ENCODE measurements around the gene MIPEP. TPM values are rescaled to one million over a fixed set of nuclear protein-coding genes. Genes with fewer than 3 reads are reported as not detected.

The MIPEP gene
- polyA plus RNA-seq, 2 of the 4 experiments (the other 2 are of a cell fraction): 21.6 to 32.8 TPM

DNA sequence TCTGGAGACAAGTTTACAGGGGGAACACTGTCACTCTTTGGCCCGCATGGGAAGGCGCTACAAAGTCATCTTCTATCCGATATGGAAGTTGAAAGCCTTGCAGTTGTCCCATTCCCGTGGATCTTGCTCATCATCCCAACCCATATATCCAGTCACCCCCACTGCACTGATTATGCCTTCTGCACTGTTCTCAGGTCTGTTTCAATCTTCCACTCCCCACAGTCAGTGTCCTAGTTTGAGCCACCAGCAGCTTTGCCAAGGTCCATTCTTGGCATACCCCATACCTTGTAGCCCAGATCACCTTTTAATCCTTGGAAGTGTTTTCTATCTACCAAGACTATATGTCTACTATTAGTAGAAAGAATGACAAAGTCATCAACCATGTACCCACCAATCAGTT lies 88.1 kb downstream of the MIPEP start (continued):
- TF ChIP-seq JUN (IDR thresholded peaks at IDR 0.05): no peak

GRCh38 chr13:23799945-23800344 lies 89.3 kb downstream of the MIPEP start:
- TF ChIP-seq SREBF2 (IDR thresholded peaks at IDR 0.05) (no peak), MAZ (IDR thresholded peaks at IDR 0.05; ENCODE audit: borderline replicate concordance, low read depth, low read length) (no peak), POLR2A (IDR thresholded peaks at IDR 0.05; ENCODE audit: low read length) (no peak), HOXA7 (CRISPR knock-in tag; IDR thresholded peaks at IDR 0.05) (no peak), GATA3 (IDR thresholded peaks at IDR 0.05; ENCODE audit: borderline replicate concordance) (no peak), CBX8 (IDR thresholded peaks at IDR 0.05) (no peak), CHD2 (IDR thresholded peaks at IDR 0.05; ENCODE audit: low read length, partially characterized antibody) (no peak), USF2 (IDR thresholded peaks at IDR 0.05) (no peak), RNF2 (IDR thresholded peaks at IDR 0.05; ENCODE audit: borderline replicate concordance, low read depth) (no peak), ELK1 (IDR thresholded peaks at IDR 0.05; ENCODE audit: low read depth, low read length) (no peak), HES2 (IDR thresholded peaks at IDR 0.05) (no peak)
- TF ChIP-seq, protein P1, sequence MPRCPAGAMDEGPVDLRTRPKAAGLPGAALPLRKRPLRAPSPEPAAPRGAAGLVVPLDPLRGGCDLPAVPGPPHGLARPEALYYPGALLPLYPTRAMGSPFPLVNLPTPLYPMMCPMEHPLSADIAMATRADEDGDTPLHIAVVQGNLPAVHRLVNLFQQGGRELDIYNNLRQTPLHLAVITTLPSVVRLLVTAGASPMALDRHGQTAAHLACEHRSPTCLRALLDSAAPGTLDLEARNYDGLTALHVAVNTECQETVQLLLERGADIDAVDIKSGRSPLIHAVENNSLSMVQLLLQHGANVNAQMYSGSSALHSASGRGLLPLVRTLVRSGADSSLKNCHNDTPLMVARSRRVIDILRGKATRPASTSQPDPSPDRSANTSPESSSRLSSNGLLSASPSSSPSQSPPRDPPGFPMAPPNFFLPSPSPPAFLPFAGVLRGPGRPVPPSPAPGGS (IDR thresholded peaks at IDR 0.05): no peak
- TF ChIP-seq, protein P2, sequence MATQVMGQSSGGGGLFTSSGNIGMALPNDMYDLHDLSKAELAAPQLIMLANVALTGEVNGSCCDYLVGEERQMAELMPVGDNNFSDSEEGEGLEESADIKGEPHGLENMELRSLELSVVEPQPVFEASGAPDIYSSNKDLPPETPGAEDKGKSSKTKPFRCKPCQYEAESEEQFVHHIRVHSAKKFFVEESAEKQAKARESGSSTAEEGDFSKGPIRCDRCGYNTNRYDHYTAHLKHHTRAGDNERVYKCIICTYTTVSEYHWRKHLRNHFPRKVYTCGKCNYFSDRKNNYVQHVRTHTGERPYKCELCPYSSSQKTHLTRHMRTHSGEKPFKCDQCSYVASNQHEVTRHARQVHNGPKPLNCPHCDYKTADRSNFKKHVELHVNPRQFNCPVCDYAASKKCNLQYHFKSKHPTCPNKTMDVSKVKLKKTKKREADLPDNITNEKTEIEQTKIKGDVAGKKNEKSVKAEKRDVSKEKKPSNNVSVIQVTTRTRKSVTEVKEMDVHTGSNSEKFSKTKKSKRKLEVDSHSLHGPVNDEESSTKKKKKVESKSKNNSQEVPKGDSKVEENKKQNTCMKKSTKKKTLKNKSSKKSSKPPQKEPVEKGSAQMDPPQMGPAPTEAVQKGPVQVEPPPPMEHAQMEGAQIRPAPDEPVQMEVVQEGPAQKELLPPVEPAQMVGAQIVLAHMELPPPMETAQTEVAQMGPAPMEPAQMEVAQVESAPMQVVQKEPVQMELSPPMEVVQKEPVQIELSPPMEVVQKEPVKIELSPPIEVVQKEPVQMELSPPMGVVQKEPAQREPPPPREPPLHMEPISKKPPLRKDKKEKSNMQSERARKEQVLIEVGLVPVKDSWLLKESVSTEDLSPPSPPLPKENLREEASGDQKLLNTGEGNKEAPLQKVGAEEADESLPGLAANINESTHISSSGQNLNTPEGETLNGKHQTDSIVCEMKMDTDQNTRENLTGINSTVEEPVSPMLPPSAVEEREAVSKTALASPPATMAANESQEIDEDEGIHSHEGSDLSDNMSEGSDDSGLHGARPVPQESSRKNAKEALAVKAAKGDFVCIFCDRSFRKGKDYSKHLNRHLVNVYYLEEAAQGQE (IDR thresholded peaks at IDR 0.05): no peak
- FAIRE-seq (no peak), ATAC-seq (no peak), DNase-seq (ENCODE audit: low read depth in 1 of 2, low spot score in 1 of 2) (no peak)
- peaks cover 7% of the 10 kb centered on the region for H3K4me1 ChIP-seq
- no peak overlapping the region for H3K4me2 ChIP-seq
- 100% methylated on average over 1 of the region's 1 CpG for WGBS (ENCODE audit: missing lambda C conversion rate)
- H3K27ac ChIP-seq: no peak overlapping the region
- H3K9me3 ChIP-seq: no peaks in the 10 kb centered on the region
- H3K4me3 ChIP-seq: no peak overlapping the region
- POLR2A ChIA-PET: no interaction called here
- CTCF ChIA-PET: interaction anchor here (0.7 to 1.3 kb wide), 3 partner anchors 15 to 256 kb away, joined by 3 read pairs; no protein-coding TSS in a partner anchor

DNA sequence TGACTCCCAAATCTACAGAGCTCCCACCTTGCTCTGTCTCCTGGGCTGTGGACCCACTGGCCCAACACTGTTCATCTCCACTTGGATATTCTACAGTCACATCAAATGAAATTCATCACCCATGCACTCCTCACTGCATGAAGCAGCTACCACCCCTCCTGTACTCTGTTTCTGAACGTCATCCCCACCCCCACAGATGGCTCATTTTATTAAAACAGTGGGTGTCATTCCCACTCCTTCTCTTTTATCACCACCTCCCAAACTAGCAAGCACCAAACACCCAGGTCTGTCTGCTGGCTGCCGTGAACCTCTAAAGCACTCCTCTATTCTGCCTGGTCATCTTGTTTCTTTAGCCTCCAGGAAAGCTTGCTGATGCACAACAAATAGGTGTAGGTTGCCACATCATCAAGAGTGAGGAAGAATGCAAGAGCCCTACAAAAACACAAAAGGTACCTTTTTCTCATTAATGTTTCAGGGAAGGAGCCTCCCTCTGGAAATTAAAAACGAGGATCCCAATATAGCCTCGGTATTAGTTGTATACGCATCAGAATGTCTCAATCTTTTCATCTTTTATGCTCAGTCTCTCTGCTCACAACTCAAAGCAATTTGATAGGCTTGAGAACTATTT lies 91.8 kb downstream of the MIPEP start:
- ChIA-PET POLR2A (no interaction called here), CTCF (no interaction called here)
- DNase-seq (ENCODE audit: low read depth in 1 of 2, low spot score in 1 of 2) (no peak), ATAC-seq (no peak), FAIRE-seq (no peak)
- no peak overlapping the region for H3K4me2 ChIP-seq
- TF ChIP-seq PHF8 (IDR thresholded peaks at IDR 0.05; ENCODE audit: borderline replicate concordance, low read depth): no peak
- TF ChIP-seq RNF2 (IDR thresholded peaks at IDR 0.05; ENCODE audit: borderline replicate concordance, low read depth): no peak
- TF ChIP-seq NPAS2 (CRISPR knock-in tag; IDR thresholded peaks at IDR 0.05; ENCODE audit: borderline replicate concordance): no peak
- no peak for TF ChIP-seq ZSCAN20 (CRISPR knock-in tag; IDR thresholded peaks at IDR 0.05)
- TF ChIP-seq, protein P2 (IDR thresholded peaks at IDR 0.05): no peak
- no peak for TF ChIP-seq ZFP36 (IDR thresholded peaks at IDR 0.05; ENCODE audit: borderline replicate concordance, partially characterized antibody)
- TF ChIP-seq, protein P1 (IDR thresholded peaks at IDR 0.05): no peak
- TF ChIP-seq MAFK (IDR thresholded peaks at IDR 0.05; ENCODE audit: partially characterized antibody): no peak
- no peak for TF ChIP-seq CBX2 (IDR thresholded peaks at IDR 0.05; ENCODE audit: borderline replicate concordance, low read depth)
- no peak overlapping the region for H3K4me3 ChIP-seq
- peaks cover 17% of the 10 kb centered on the region for H3K4me1 ChIP-seq
- WGBS (ENCODE audit: missing lambda C conversion rate): 91% methylated on average over 5 of the region's 5 CpGs
- no peak overlapping the region for H3K27ac ChIP-seq
- no peaks in the 10 kb centered on the region for H3K9me3 ChIP-seq
